HEK293 (cell line): ENCODE results near the gene DCDC1.

Source experiments
- CTCF ChIA-PET: fragments of 350-600 bp; formaldehyde crosslinking; extraction: SDS; loops from one replicate; lab custom pipeline; 2021; ENCODE audit warnings: antibody characterized with exemption; lab: Yijun Ruan, JAX
- POLR2A ChIA-PET: fragments of 300-600 bp; formaldehyde crosslinking; extraction: SDS; loops from one replicate; lab custom pipeline; 2020; ENCODE audit warnings: antibody characterized with exemption, inconsistent platforms; lab: Yijun Ruan, JAX
- H3K27ac ChIP-seq: fragments of 200-500 bp; sonication (Bioruptor generic); 2 replicates; pipeline ENCODE4 v1.5.1; 2014; ENCODE audit warnings: low read depth, low read length, control low read depth, inconsistent platforms; ENCODE audit errors: extremely low read depth
- H3K36me3 ChIP-seq, 2 experiments: fragments of 200-500 bp in 1 of 2; sonication (Bioruptor generic) in 1 of 2; 1 replicate in 1 of 2; 2 replicates in 1 of 2; pipeline ENCODE4 v1.5.1; 2014 to 2017; ENCODE audit warnings: inconsistent platforms in 2 of 2, low read length in 2 of 2; ENCODE audit not compliant: control insufficient read depth in 2 of 2, insufficient read depth in 1 of 2
- H3K4me1 ChIP-seq: fragments of 200-500 bp; sonication (Bioruptor generic); 2 replicates; pipeline ENCODE4 v1.5.1; 2014; ENCODE audit warnings: mild to moderate bottlenecking, low read length, inconsistent platforms; ENCODE audit not compliant: control insufficient read depth, insufficient read depth
- H3K4me3 ChIP-seq: 2 replicates; pipeline ENCODE4 v1.5.1; 2011; ENCODE audit warnings: low read depth, mild to moderate bottlenecking, control low read depth, low read length, moderate library complexity
- H3K9me3 ChIP-seq: fragments of 200-500 bp; sonication (Bioruptor generic); 2 replicates; pipeline ENCODE4 v1.5.1; 2014; ENCODE audit warnings: low read depth, low read length, inconsistent platforms; ENCODE audit not compliant: control insufficient read depth, insufficient read depth
- GLI2 ChIP-seq: fragments of 450-650 bp; formaldehyde crosslinking; IDR thresholded peaks from 2 replicates; pipeline ENCODE4; 2017; ENCODE audit warnings: missing biosample characterization, missing genetic modification characterization, low read depth, borderline replicate concordance
- OVOL3 ChIP-seq: fragments of 450-650 bp; formaldehyde crosslinking; IDR thresholded peaks from 2 replicates; pipeline ENCODE4 v1.5.1; 2016; ENCODE audit warnings: missing biosample characterization, missing genetic modification characterization
- PRDM1 ChIP-seq: fragments of 450-650 bp; formaldehyde crosslinking; IDR thresholded peaks from 2 replicates; pipeline ENCODE4; 2016; ENCODE audit warnings: missing biosample characterization, missing genetic modification characterization
- ZBTB10 ChIP-seq: fragments of 450-650 bp; formaldehyde crosslinking; IDR thresholded peaks from 2 replicates; pipeline ENCODE4 v1.5.1; 2016; ENCODE audit warnings: missing biosample characterization, missing genetic modification characterization
- ZBTB20 ChIP-seq: fragments of 450-650 bp; formaldehyde crosslinking; IDR thresholded peaks from 2 replicates; pipeline ENCODE4 v1.5.1; 2016; ENCODE audit warnings: missing biosample characterization, missing genetic modification characterization
- ZNF146 ChIP-seq: fragments of 450-650 bp; formaldehyde crosslinking; IDR thresholded peaks from 2 replicates; pipeline ENCODE4 v1.5.1; 2016; ENCODE audit warnings: missing biosample characterization, missing genetic modification characterization
- ZNF148 ChIP-seq: fragments of 450-650 bp; formaldehyde crosslinking; IDR thresholded peaks from 2 replicates; pipeline ENCODE4 v1.5.0; 2017; ENCODE audit warnings: missing biosample characterization, missing genetic modification characterization, borderline replicate concordance
- ZNF155 ChIP-seq: fragments of 450-650 bp; formaldehyde crosslinking; IDR thresholded peaks from 2 replicates; pipeline ENCODE4 v1.5.1; 2016; ENCODE audit warnings: missing biosample characterization, missing genetic modification characterization
- ZNF16 ChIP-seq: fragments of 450-650 bp; formaldehyde crosslinking; IDR thresholded peaks from 2 replicates; pipeline ENCODE4 v1.5.1; 2016; ENCODE audit warnings: low read depth, missing biosample characterization, missing genetic modification characterization
- ZNF169 ChIP-seq: fragments of 450-650 bp; formaldehyde crosslinking; IDR thresholded peaks from 2 replicates; pipeline ENCODE4 v1.5.1; 2016; ENCODE audit warnings: missing biosample characterization, missing genetic modification characterization
- ZNF202 ChIP-seq: fragments of 450-650 bp; formaldehyde crosslinking; IDR thresholded peaks from 2 replicates; pipeline ENCODE4 v1.5.1; 2016; ENCODE audit warnings: missing biosample characterization, missing genetic modification characterization, borderline replicate concordance
- ZNF292 ChIP-seq: fragments of 450-650 bp; formaldehyde crosslinking; IDR thresholded peaks from 2 replicates; pipeline ENCODE4 v1.5.1; 2016; ENCODE audit warnings: low read depth, missing biosample characterization, missing genetic modification characterization, borderline replicate concordance
- ZNF398 ChIP-seq: fragments of 450-650 bp; formaldehyde crosslinking; IDR thresholded peaks from 2 replicates; pipeline ENCODE4 v1.5.1; 2017; ENCODE audit warnings: missing biosample characterization, missing genetic modification characterization
- ZNF423 ChIP-seq: fragments of 450-650 bp; formaldehyde crosslinking; IDR thresholded peaks from 2 replicates; pipeline ENCODE4 v1.5.1; 2016; ENCODE audit warnings: missing biosample characterization, missing genetic modification characterization
- ZNF529 ChIP-seq: fragments of 450-650 bp; formaldehyde crosslinking; IDR thresholded peaks from 2 replicates; pipeline ENCODE4 v1.5.1; 2017; ENCODE audit warnings: missing genetic modification characterization, missing biosample characterization; ENCODE audit not compliant: insufficient replicate concordance
- ZNF530 ChIP-seq: fragments of 450-650 bp; formaldehyde crosslinking; IDR thresholded peaks from 2 replicates; pipeline ENCODE4 v1.5.1; 2016; ENCODE audit warnings: low read depth, missing biosample characterization, missing genetic modification characterization
- ZNF600 ChIP-seq: fragments of 450-650 bp; formaldehyde crosslinking; IDR thresholded peaks from 2 replicates; pipeline ENCODE4 v1.5.1; 2016; ENCODE audit warnings: missing biosample characterization, missing genetic modification characterization
- ZNF621 ChIP-seq: fragments of 450-650 bp; formaldehyde crosslinking; IDR thresholded peaks from 2 replicates; pipeline ENCODE4 v1.5.1; 2017; ENCODE audit warnings: missing biosample characterization, missing genetic modification characterization
- ZNF707 ChIP-seq: fragments of 450-650 bp; formaldehyde crosslinking; IDR thresholded peaks from 2 replicates; pipeline ENCODE4 v1.5.1; 2016; ENCODE audit warnings: missing biosample characterization, missing genetic modification characterization
- ZNF76 ChIP-seq: fragments of 450-650 bp; formaldehyde crosslinking; IDR thresholded peaks from 2 replicates; pipeline ENCODE4; 2016; ENCODE audit warnings: low read depth, missing biosample characterization, missing genetic modification characterization, borderline replicate concordance
- ZNF768 ChIP-seq: fragments of 450-650 bp; formaldehyde crosslinking; IDR thresholded peaks from 2 replicates; pipeline ENCODE4 v1.5.1; 2018; ENCODE audit warnings: missing biosample characterization, mild to moderate bottlenecking, missing genetic modification characterization
- ZNF791 ChIP-seq: fragments of 450-650 bp; formaldehyde crosslinking; IDR thresholded peaks from 2 replicates; pipeline ENCODE4 v1.5.1; 2016; ENCODE audit warnings: missing biosample characterization, missing genetic modification characterization
- ZNF843 ChIP-seq: fragments of 450-650 bp; formaldehyde crosslinking; IDR thresholded peaks from 2 replicates; pipeline ENCODE4 v1.5.1; 2016; ENCODE audit warnings: missing biosample characterization, missing genetic modification characterization
- ZSCAN23 ChIP-seq: fragments of 450-650 bp; formaldehyde crosslinking; IDR thresholded peaks from 2 replicates; pipeline ENCODE4 v1.5.1; 2016; ENCODE audit warnings: missing biosample characterization, missing genetic modification characterization
- ZSCAN5A ChIP-seq: fragments of 450-650 bp; formaldehyde crosslinking; IDR thresholded peaks from 2 replicates; pipeline ENCODE4 v1.5.1; 2016; ENCODE audit warnings: missing biosample characterization, missing genetic modification characterization
- ZXDB ChIP-seq: fragments of 450-650 bp; formaldehyde crosslinking; IDR thresholded peaks from 2 replicates; pipeline ENCODE4 v1.5.1; 2016; ENCODE audit warnings: missing biosample characterization, missing genetic modification characterization

DCDC1 gene

GRCh38 chr11:31414338-31414737 lies 44.8 kb upstream of the DCDC1 start:
- CTCF ChIA-PET = interaction anchor here (1.2 to 1.4 kb wide), 3 partner anchors 16 to 593 kb away, joined by 3 to 5 read pairs (median 3); no protein-coding TSS in a partner anchor
- H3K4me3 ChIP-seq = no peak overlapping the region
- H3K27ac ChIP-seq = no peak overlapping the region
- TF ChIP-seq ZBTB20 (tag by site-specific recombination) = no peak
- TF ChIP-seq ZSCAN23 (tag by site-specific recombination) = no peak
- TF ChIP-seq ZNF530 (tag by site-specific recombination) = no peak
- no peak for TF ChIP-seq ZNF292 (tag by site-specific recombination)
- no peak for TF ChIP-seq ZNF529 (tag by site-specific recombination)
- no peak for TF ChIP-seq ZBTB10 (tag by site-specific recombination)
- no peak for TF ChIP-seq ZNF202 (tag by site-specific recombination)
- no peak for TF ChIP-seq ZNF423
- TF ChIP-seq ZNF148 (tag by site-specific recombination) = no peak
- no peak for TF ChIP-seq ZNF768 (tag by site-specific recombination)
- no peak for TF ChIP-seq PRDM1
- no peak for TF ChIP-seq ZNF155 (tag by site-specific recombination)
- no peak for TF ChIP-seq ZXDB (tag by site-specific recombination)
- no peak for TF ChIP-seq ZNF707
- TF ChIP-seq ZNF169 = no peak
- TF ChIP-seq GLI2 = no peak
- TF ChIP-seq ZNF76 (tag by site-specific recombination) = no peak
- TF ChIP-seq ZNF621 (tag by site-specific recombination) = no peak
- no peak for TF ChIP-seq ZNF16
- no peak for TF ChIP-seq ZNF146 (tag by site-specific recombination)
- TF ChIP-seq, all 188 proteins: peak for 0
- H3K9me3 ChIP-seq = no peaks in the 10 kb centered on the region
- no peaks in the 10 kb centered on the region for H3K36me3 ChIP-seq
- POLR2A ChIA-PET = no interaction called here
- H3K4me1 ChIP-seq = no peaks in the 10 kb centered on the region; the same call in 1 of the 2 replicates

- Histone ChIP-seq H3K36me3 (no peaks in the 10 kb centered on the region), H3K4me1 (no peaks in the 10 kb centered on the region), H3K9me3 (no peaks in the 10 kb centered on the region), H3K27ac (no peak overlapping the region), H3K4me3 (no peak overlapping the region)
- CTCF ChIA-PET = interaction anchor here (1.4 kb wide), 1 partner anchor 17 kb away, joined by 3 read pairs; no protein-coding TSS in a partner anchor
- POLR2A ChIA-PET = no interaction called here
- no peak for TF ChIP-seq ZSCAN5A (tag by site-specific recombination)
- TF ChIP-seq ZNF791 = no peak
- TF ChIP-seq ZNF398 (tag by site-specific recombination) = no peak
- no peak for TF ChIP-seq ZNF600
- TF ChIP-seq OVOL3 = no peak
- no peak for TF ChIP-seq ZNF843 (tag by site-specific recombination)
- no peak for TF ChIP-seq ZNF292 (tag by site-specific recombination)
Observed at GRCh38 chr11:31412946-31413345, 43.4 kb upstream of the DCDC1 start.
